GM23338 (cell line): ENCODE measurements around the gene FAM3D. TPM values are rescaled to one million over a fixed set of nuclear protein-coding genes. Genes with fewer than 3 reads are reported as not detected.

Experiments
- ATAC-seq: fragments of 200-7000 bp; cut with Tn5 transposase; 3 replicates; pipeline ENCODE4 v1.9.1; 2020
- DNase-seq: peaks from one replicate; pipeline ENCODE4 v3.0.0-alpha.2; 2015; ENCODE audit warnings: low spot score
- H2AFZ ChIP-seq: fragments of 200-600 bp; sonication (generic); 2 replicates; pipeline ENCODE4 v1.8.0; 2016; ENCODE audit warnings: antibody characterized with exemption, mild to moderate bottlenecking, moderate library complexity
- H3F3A ChIP-seq: fragments of 200-600 bp; sonication (generic); replicated peaks from 2 replicates; pipeline ENCODE4 v1.8.0; 2017; ENCODE audit warnings: antibody characterized with exemption, mixed run types, low read depth
- H3K27ac ChIP-seq: fragments of 200-600 bp; sonication (generic); 2 replicates; pipeline ENCODE4 v1.6.1; 2016; ENCODE audit warnings: low read depth
- H3K27me3 ChIP-seq: fragments of 200-600 bp; sonication (generic); 2 replicates; pipeline ENCODE4 v1.8.0; 2016; ENCODE audit warnings: mild to moderate bottlenecking, mixed run types, moderate library complexity; ENCODE audit not compliant: insufficient read depth
- H3K36me3 ChIP-seq: fragments of 200-600 bp; sonication (generic); 2 replicates; pipeline ENCODE4 v1.8.0; 2016; ENCODE audit warnings: mild to moderate bottlenecking; ENCODE audit not compliant: insufficient read depth
- H3K4me1 ChIP-seq: fragments of 200-600 bp; sonication (generic); 2 replicates; pipeline ENCODE4 v1.8.0; 2016; ENCODE audit warnings: mild to moderate bottlenecking, moderate library complexity; ENCODE audit not compliant: insufficient read depth
- H3K4me2 ChIP-seq: fragments of 200-600 bp; sonication (generic); 2 replicates; pipeline ENCODE4 v1.7.1; 2017; ENCODE audit warnings: mixed run types
- H3K4me3 ChIP-seq: fragments of 200-600 bp; sonication (generic); 2 replicates; pipeline ENCODE4 v1.6.1; 2016; ENCODE audit warnings: mixed run types
- H3K79me2 ChIP-seq: fragments of 200-600 bp; sonication (generic); replicated peaks from 2 replicates; pipeline ENCODE4 v1.8.0; 2017; ENCODE audit warnings: mild to moderate bottlenecking; ENCODE audit not compliant: insufficient read depth
- H3K9me2 ChIP-seq: fragments of 200-600 bp; sonication (generic); 2 replicates; pipeline ENCODE4 v1.8.0; 2017; ENCODE audit not compliant: insufficient read depth
- H4K20me1 ChIP-seq: fragments of 200-600 bp; sonication (generic); replicated peaks from 2 replicates; pipeline ENCODE4 v1.8.0; 2017; ENCODE audit warnings: mild to moderate bottlenecking; ENCODE audit not compliant: insufficient read depth
- H3K27ac Mint-ChIP-seq: 2 replicates; pipeline ENCODE4 v1.8.0; 2020; ENCODE audit warnings: inconsistent platforms, mild to moderate bottlenecking, moderate library complexity, mixed read lengths
- H3K27me3 Mint-ChIP-seq: 3 replicates; pipeline ENCODE4 v1.8.0; 2022; ENCODE audit warnings: low read depth, mild to moderate bottlenecking, moderate library complexity, mixed read lengths, inconsistent platforms; ENCODE audit not compliant: insufficient read depth, poor library complexity
- H3K36me3 Mint-ChIP-seq: 3 replicates; pipeline ENCODE4 v1.8.0; 2021; ENCODE audit warnings: low read depth, mild to moderate bottlenecking, inconsistent platforms, moderate library complexity, mixed read lengths
- H3K4me1 Mint-ChIP-seq: 3 replicates; pipeline ENCODE4 v1.8.0; 2020; ENCODE audit warnings: mild to moderate bottlenecking, inconsistent platforms, mixed read lengths
- H3K4me3 Mint-ChIP-seq: 3 replicates; pipeline ENCODE4 v1.8.0; 2021; ENCODE audit warnings: moderate library complexity, mild to moderate bottlenecking, inconsistent platforms, mixed read lengths
- H3K9me3 Mint-ChIP-seq: 3 replicates; pipeline ENCODE4 v1.8.0; 2020; ENCODE audit warnings: moderate library complexity, mild to moderate bottlenecking, inconsistent platforms, mixed read lengths
- CTCF ChIP-seq, 2 experiments: fragments of 200-600 bp in 1 of 2; sonication (generic) in 1 of 2; conservative IDR thresholded peaks; 2 replicates each; pipeline versions ENCODE4 v1.5.1 to v1.6.1; 2016 to 2017; ENCODE audit warnings: antibody characterized with exemption in 2 of 2, low read depth in 2 of 2, mild to moderate bottlenecking in 2 of 2, moderate library complexity in 1 of 2
- EZH2 ChIP-seq: fragments of 200-600 bp; sonication (generic); IDR thresholded peaks from one replicate; pipeline ENCODE4 v1.8.0; 2017; ENCODE audit warnings: antibody characterized with exemption, mild to moderate bottlenecking, low read depth; ENCODE audit not compliant: unreplicated experiment
- EZH2phosphoT487 ChIP-seq: fragments of 200-600 bp; sonication (generic); IDR thresholded peaks from one replicate; pipeline ENCODE4 v1.8.1; 2018; ENCODE audit warnings: antibody characterized with exemption; ENCODE audit not compliant: unreplicated experiment
- JUNB ChIP-seq: IDR thresholded peaks from one replicate; pipeline ENCODE4 v1.6.1; 2016; ENCODE audit warnings: antibody characterized with exemption; ENCODE audit not compliant: unreplicated experiment
- REST ChIP-seq: IDR thresholded peaks from one replicate; pipeline ENCODE4 v1.6.1; 2018; ENCODE audit warnings: antibody characterized with exemption; ENCODE audit not compliant: unreplicated experiment
- STAT1 ChIP-seq: IDR thresholded peaks from one replicate; pipeline ENCODE4 v1.6.1; 2016; ENCODE audit warnings: antibody characterized with exemption; ENCODE audit not compliant: unreplicated experiment
- ZNF114 ChIP-seq: fragments of 250-450 bp; sonication (Bioruptor Pico); IDR thresholded peaks from 2 replicates; pipeline ENCODE4 v1.5.0; 2020; ENCODE audit warnings: mild to moderate bottlenecking, moderate library complexity
- ZNF331 ChIP-seq: fragments of 250-450 bp; sonication (Bioruptor Pico); IDR thresholded peaks from 2 replicates; pipeline ENCODE4 v1.5.0; 2020; ENCODE audit warnings: low read depth, mild to moderate bottlenecking, moderate library complexity
- polyA plus RNA-seq: library from polyadenylated mRNA; unstranded; fragments of >200 nt; fragmentation: Nextera tagmentation; extraction: Ambion mirVana; gene quantifications from 2 replicates; pipeline ENCODE4 v1.2.1, GENCODE V29; 2016
- total RNA-seq: library from RNA; depleted of rRNA; stranded (reverse); fragments of >200 nt; shearing (Covaris generic); gene quantifications from 2 replicates; pipeline ENCODE4 v1.2.3, GENCODE V29; 2014

FAM3D gene
- total and polyA plus RNA-seq, 2 experiments from 2014 or later: 0.26 TPM; not detected in 1

GRCh38 chr3:58603606-58604005 is 63.0 kb downstream of the FAM3D start:
- Histone ChIP-seq H3K4me3 (no peak overlapping the region), H4K20me1 (no peaks in the 10 kb centered on the region), H3K4me2 (no peak overlapping the region), H3K27ac (no peak overlapping the region), H3K79me2 (no peaks in the 10 kb centered on the region), H3F3A (no peaks in the 10 kb centered on the region), H3K27me3 (no peaks in the 10 kb centered on the region), H2AFZ (no peak overlapping the region), H3K36me3 (no peaks in the 10 kb centered on the region), H3K4me1 (no peaks in the 10 kb centered on the region), H3K9me2 (no peaks in the 10 kb centered on the region)
- no peaks in the 10 kb centered on the region for H3K9me3 Mint-ChIP-seq
- no peaks in the 10 kb centered on the region for H3K27me3 Mint-ChIP-seq
- H3K36me3 Mint-ChIP-seq: no peaks in the 10 kb centered on the region
- ATAC-seq: no peak
- no peak overlapping the region for H3K27ac Mint-ChIP-seq
- no peak overlapping the region for H3K4me3 Mint-ChIP-seq
- H3K4me1 Mint-ChIP-seq: no peaks in the 10 kb centered on the region; the same call in 2 of the 3 replicates
- DNase-seq: no peak
- no peak for TF ChIP-seq ZNF331
- TF ChIP-seq REST: no peak
- no peak for TF ChIP-seq EZH2

- Mint-ChIP-seq H3K36me3 (no peaks in the 10 kb centered on the region), H3K9me3 (no peaks in the 10 kb centered on the region), H3K27ac (no peak overlapping the region), H3K27me3 (no peaks in the 10 kb centered on the region), H3K4me1 (no peaks in the 10 kb centered on the region; the same call in 2 of the 3 replicates), H3K4me3 (no peak overlapping the region)
- no peak overlapping the region for H3K27ac ChIP-seq
- ATAC-seq: peak; percentile 34
- no peaks in the 10 kb centered on the region for H3K27me3 ChIP-seq
- H3K4me1 ChIP-seq: no peaks in the 10 kb centered on the region
- no peaks in the 10 kb centered on the region for H3K79me2 ChIP-seq
- no peaks in the 10 kb centered on the region for H3K9me2 ChIP-seq
- H3K36me3 ChIP-seq: no peaks in the 10 kb centered on the region
- H3K4me2 ChIP-seq: no peak overlapping the region
- no peaks in the 10 kb centered on the region for H3F3A ChIP-seq
- H2AFZ ChIP-seq: peak overlapping the region; percentile 66
- no peaks in the 10 kb centered on the region for H4K20me1 ChIP-seq
- H3K4me3 ChIP-seq: no peak overlapping the region
- TF ChIP-seq STAT1 (no peak), JUNB (no peak), ZNF114 (no peak)
- no peak for DNase-seq
Observed at GRCh38 chr3:58597770-58598310, 68.7 kb downstream of the FAM3D start.

- H2AFZ ChIP-seq: no peak overlapping the region
- ATAC-seq: no peak
- Mint-ChIP-seq H3K4me1 (peaks cover 1% of the 10 kb centered on the region; the same call in 1 of the 3 replicates), H3K4me3 (no peak overlapping the region), H3K36me3 (no peaks in the 10 kb centered on the region), H3K27me3 (no peaks in the 10 kb centered on the region), H3K9me3 (no peaks in the 10 kb centered on the region), H3K27ac (no peak overlapping the region)
- H3F3A ChIP-seq: no peaks in the 10 kb centered on the region
- no peaks in the 10 kb centered on the region for H3K27me3 ChIP-seq
- no peaks in the 10 kb centered on the region for H3K4me1 ChIP-seq
- no peak overlapping the region for H3K27ac ChIP-seq
- no peaks in the 10 kb centered on the region for H3K36me3 ChIP-seq
- no peak overlapping the region for H3K4me2 ChIP-seq
- H3K4me3 ChIP-seq: no peak overlapping the region
- no peaks in the 10 kb centered on the region for H3K9me2 ChIP-seq
- DNase-seq: no peak
- no peaks in the 10 kb centered on the region for H3K79me2 ChIP-seq
- H4K20me1 ChIP-seq: no peaks in the 10 kb centered on the region
- TF ChIP-seq EZH2phosphoT487 (no peak), CTCF (conservative IDR thresholded peaks at IDR 0.05; ENCODE audit: low read depth in 2 of 2) (no peak)
Observed at GRCh38 chr3:58596834-58597518, 69.6 kb downstream of the FAM3D start.
